RCC 7860 (cell line): ENCODE measurements around the gene LDLRAD3.
"Not testable (repeated sequence)": the region's sequence is repeated elsewhere in the genome, so short reads cannot be mapped to it uniquely, and the experiment has no call there.

ENCODE experiments used
- DNase-seq: peaks from one replicate; pipeline ENCODE4 v3.0.0-alpha.2; 2015; ENCODE audit warnings: low spot score
- FAIRE-seq: peaks from 2 replicates; lab custom pipeline; 2012; peaks lifted over from hg19 to GRCh38; lab: Jason Lieb, UNC

LDLRAD3 gene

DNA sequence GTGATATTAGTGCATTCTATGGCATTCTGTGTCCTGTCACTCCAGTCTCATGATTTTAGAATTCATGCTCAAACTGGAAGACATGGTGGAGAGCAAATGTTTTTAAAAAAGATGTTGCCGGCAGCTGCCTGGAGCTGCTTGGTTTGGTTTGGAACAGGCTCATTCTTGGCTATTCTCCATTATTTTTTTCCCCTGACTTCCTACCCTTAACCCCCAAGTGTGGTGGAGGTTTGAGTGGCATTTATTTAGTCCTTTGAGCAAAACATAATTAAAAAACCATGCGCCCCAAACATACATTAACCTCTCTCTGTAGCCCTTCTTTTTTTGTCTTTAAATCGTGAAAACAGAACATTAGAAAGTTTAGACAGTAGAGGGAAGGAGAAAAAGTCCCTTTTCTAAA lies 94.7 kb downstream of the LDLRAD3 start:
- FAIRE-seq (no peak), DNase-seq (no peak)

DNA sequence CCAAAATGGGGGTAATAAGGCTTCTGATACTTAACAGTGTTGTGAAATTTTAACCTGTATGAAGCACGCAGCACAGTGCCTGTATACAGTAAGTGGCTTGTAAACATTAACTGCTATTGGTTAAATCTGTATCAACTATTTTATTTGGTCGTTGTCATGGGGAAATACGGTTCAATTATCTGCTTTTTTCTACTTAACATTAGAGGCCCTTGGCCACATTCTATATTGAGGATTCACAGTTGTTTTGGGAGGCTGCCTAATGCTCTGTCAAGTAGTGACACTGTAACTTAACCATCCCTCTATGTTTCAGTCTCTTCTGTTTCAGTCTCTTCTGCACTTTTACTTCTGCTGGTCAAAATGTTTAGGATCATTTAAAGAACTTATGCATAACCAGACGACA lies 95.6 kb downstream of the LDLRAD3 start:
- no peak for FAIRE-seq
- DNase-seq, result no peak

DNA sequence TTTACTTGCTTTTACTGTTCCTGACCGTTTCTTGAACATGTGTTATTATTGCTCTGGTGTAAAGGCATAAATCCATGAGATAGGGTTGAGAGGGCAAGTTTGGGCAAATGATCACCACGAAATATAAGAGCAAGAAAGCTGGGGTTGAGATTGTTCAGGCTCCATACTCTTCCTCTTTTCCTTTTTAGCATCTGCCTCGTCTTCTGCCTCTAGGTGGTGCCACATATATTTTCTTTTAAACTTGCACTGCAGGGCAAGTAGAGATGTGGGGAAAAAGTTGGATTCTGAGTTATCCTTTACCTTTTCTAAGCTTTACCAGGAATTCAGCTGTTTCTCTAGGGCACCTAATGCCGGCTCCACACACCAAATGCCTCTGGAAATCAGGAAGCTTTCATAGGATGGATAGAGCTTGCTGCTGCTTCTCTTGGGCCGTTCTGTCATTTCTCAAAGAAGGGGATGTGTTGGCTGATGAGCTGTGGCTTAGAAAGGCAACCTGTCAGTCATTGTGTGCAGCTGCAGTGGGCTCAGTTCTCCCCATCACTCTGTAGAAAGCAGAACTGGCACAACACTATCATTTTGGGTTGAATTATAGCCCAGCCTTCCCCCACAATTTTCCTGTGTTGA lies 98.2 kb downstream of the LDLRAD3 start:
- DNase-seq (no peak), FAIRE-seq (no peak)

DNA sequence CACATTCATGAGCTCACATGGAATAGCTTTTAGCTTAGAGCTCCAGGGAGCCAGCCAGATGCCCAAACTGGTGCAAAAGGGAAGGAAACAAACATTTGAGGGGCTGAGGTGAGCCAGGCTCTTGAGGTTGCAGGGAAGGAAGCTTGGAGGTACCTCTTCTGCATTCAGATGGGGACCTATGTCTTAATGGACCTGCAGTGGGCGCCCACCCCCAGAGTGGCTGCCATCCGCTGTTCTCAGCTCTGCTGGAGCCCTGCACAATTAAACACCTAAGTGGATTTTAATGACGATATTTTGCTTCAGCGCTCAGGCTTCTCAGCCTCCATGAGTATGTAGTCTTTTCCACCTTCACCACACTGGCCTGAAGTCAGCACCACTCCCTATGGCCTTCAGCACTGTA lies 100.8 kb downstream of the LDLRAD3 start:
- FAIRE-seq, result no peak
- no peak for DNase-seq

DNA sequence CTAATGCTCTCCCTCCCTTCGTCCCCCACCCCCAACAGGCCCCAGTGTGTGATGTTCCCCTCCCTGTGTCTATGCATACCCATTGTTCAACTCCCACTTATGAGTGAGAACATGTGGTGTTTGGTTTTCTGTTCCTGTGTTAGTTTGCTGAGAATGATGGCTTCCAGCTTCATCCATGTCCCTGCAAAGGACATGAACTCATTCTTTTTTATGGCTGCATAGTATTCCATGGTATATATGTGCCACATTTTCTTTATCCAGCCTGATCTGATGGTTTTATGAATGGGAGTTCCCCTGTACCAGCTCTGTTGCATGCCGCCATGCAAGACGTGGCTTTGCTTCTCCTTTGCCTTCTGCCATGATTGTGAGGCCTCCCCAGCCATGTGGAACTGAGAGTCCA lies 102.1 kb downstream of the LDLRAD3 start:
- FAIRE-seq, DNase-seq: not testable (repeated sequence)

DNA sequence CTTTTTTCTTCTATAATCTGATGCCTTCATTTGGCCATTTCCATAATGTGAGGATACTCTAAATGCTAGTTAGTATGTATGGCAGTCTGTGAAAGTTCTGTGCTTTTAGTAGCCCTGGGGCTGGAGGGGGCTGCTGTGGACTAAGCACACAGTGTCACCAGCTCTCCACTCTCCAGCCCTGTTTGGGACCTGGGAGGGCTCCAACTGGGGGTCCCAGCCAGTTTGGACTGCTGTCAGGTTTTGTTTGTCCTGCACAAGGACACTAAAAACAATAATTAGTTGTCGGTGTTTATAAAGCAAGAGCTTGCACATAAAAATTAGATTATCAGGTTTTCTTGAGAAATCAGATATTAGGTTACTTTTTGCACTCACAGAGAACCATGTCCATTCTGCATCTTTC lies 103.1 kb downstream of the LDLRAD3 start:
- DNase-seq (no peak), FAIRE-seq (no peak)

DNA sequence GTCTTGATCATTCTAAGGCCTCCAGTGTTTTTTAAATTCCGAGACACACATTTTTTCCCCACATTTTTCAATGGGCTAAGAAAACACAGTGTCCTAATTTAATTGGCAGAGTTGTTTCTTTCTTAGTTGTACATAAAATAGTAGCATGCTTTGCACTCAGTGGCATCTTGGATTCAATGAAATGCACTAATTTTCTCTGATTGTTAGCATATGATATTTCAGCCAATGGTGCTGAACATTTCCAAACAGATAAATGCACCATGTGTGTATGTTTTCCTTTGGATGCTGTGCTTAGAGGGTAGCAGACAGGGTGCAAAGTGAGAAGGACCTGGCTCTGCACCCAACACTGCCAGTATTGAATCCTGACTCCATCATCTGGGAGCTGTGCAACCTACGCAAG lies 103.5 kb downstream of the LDLRAD3 start:
- DNase-seq (no peak), FAIRE-seq (no peak)

DNA sequence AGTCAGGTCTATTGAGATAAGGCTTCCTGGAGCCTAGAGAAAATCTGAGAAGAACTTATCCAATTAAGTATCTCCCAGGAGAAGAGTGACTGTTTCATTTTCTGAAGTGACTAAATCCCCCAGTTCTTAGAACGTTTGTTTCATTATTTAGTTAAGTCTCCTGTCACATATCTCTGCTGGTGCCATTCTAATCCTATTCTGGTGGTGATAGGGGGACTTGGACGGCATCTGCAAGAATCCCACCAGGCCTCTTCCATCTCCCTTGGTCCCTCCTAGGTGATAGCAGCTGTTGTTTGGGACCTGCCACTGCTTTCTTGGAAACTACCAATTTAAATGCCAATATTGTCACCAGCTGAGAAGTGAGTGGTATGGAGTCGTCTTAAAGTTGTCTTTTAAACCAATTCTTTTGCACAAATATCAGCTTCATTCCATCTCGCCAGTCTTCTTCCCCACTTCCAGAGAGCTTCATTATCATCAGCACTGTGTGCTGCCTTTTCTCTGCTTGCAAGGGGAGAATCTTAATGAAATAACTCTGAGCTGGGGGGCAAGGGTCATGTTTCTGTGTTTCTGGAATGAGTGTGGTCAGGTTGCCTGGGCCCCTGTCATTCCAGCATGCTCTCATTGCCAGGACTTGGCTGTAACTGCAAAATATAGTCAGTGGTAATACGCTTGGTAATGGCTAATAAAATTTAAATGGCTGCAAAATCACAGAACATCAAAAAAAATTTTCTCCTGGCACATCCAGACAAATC lies 104.8 kb downstream of the LDLRAD3 start:
- no peak for DNase-seq
- no peak for FAIRE-seq

DNA sequence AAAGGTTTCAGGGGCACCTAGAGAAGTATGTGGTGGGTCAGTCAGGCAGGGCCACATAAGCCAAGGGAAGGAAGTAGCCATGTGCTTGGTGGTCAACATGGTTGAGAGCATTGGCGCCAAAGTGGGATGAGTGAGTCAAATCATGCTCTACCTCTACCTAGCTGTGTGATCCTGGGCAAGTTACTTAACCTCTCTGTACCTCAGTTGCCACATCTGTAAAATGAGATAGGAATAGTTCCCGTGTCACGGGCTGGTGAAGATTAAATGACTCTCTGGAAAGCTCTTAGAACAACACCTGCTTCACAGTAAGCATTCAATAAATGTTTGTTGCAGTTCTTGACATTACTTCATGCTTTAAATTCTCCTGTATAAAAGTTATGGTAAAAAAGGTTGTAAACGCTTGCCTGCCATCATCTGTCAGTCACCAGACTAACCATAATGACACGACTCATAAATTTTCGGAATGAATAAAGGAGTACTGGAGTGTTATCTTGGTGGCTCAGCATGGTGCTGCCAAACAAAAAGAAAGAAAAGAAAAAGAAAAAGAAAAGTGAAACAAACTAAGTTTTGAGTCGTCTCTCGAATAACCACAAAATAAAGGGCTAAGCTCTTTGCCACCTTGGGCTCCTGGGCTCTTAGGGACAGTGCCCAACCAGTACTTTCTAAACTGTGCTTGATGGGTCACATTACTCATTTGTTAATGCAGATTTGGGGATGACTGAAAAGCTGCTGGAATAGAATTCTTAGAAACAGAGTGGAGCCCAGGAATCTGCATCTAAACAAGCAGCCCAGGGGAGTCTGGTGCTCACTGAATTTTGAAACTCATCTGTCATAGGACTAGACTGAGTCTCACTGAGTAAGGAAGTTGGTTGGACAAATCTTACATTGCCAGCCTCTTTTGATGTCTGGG lies 107.6 kb downstream of the LDLRAD3 start:
- FAIRE-seq (no peak), DNase-seq (no peak)

DNA sequence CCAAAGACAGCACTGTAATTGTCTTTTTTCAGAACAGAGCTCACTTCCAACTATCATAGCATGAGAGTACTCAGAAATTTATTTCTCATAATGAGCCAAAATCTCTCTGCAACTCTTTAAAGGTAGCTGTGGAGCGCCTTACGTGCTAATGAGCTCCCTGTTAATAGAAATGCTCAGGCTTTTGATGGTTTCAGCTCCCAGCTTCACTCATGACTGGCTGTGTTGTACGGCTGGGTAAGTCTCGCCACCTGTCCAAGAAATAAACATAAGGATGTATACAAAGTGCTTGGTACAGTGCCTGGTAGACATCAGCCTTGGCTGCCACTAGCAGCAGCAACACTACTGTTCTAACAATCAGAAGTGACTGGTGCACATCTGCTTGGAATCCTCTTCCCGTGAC lies 109.4 kb downstream of the LDLRAD3 start:
- no peak for DNase-seq
- no peak for FAIRE-seq

DNA sequence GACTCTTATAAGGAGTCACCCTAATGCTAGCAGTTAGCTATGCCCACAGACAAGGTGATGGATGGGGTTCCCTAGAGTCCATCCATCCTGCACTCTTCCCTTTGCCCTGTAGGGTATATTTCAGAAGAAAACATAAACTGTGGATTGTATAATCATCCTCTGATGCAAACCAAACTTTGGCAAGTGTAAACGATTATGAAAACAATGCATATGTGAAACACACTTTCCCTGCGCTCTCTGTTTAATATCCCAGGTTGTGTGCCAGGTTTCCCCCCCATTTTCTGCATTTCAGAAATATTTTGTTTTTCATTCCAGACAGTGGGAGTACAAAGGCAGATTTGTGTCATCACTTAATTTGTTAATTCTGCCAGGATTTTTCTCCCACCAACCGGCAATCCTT lies 110.0 kb downstream of the LDLRAD3 start:
- DNase-seq (no peak), FAIRE-seq (no peak)

DNA sequence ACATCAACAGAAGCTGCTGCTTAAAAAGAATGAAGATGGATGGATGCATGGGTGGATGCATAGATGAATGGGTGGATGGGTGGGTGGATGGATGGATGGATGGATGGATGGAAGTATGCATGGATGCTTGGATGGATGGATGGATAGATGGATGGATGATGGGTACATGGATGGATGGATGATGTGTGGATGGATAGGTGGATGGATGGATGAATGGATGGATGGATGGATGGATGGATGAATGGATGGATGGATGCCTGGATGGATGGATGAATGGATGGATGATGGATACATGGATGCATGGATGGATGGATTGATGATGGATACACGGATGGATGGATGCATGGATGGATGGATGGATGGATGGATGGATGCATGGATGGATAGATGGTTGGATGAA lies 110.8 kb downstream of the LDLRAD3 start:
- no peak for FAIRE-seq
- DNase-seq, result no peak

DNA sequence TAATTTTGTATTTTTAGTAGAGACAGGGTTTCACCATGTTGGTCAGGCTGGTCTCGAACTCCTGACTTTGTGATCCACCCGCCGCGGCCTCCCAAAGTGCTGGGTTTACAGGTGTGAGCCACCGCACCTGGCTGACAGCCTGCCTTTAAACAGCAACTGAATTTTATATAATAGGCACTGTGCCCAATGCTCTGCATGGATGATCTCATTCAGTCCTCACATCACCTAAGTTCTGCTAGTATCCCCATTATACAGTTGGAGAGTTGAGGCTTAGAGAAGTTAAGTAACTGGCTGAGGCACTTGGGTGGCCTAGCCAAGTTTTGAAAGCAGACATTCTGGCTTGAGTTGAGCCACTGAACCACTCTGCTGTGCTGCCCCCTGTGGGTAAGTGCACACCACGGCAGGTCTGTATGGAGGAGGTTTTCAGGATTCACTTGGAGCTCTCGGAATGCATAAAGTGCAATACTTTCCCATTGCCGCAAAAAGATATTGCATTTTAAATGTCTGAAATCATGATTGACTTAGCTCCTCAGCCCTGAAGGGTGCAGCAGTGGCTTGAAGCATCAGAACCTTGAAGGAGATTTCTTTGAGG lies 112.4 kb downstream of the LDLRAD3 start:
- no peak for FAIRE-seq
- DNase-seq, result no peak

DNA sequence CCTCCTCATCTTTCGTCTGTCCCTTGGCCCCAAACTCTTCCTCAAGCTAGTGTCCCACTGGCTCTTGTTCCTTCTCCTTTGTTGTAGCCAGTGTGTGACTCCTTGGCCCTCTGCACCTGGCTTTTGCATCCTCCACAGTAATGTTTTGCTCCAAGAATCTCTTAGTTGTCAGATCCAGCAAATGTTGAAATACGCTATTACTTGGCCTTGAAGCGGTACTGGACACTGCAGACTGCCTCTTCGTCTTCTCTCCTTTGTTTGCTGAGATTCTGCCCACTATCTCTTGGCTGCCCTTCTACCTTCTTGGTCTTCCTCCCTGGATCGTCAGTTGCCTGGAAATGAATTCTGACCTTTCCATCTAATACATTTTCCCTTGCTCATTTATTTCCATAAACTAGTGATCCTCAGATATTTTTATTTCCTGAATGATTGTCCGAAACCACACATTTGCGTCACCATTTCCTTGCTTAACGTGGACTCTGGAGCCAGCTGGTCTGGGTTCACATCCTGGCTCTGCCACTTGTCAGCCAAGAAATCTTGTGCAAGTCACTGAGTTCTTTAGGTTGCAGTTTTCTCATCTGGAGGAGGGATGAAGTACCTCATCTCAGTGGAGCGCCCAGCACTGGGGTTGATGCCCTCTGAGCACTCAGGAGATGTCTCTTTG lies 113.6 kb downstream of the LDLRAD3 start:
- DNase-seq (no peak), FAIRE-seq (no peak)

DNA sequence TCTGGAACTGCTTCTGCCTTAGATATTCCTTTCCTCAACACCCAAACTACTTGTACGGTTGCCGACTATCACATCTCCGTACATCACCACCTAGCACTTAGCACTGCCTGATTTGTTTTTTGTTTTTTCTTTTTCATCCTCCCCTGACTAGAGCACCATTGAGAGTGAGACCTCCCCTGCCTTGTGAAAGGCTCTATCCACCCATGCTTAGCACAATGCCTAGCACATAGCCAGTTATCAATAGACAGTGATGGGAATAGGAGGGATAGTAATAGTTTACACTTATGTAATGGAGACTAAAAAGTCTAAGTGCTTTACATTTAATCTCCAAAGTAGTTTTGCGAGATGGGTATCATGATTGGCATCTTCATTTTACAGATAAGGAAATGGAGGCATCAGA lies 115.8 kb downstream of the LDLRAD3 start:
- FAIRE-seq, result no peak

DNA sequence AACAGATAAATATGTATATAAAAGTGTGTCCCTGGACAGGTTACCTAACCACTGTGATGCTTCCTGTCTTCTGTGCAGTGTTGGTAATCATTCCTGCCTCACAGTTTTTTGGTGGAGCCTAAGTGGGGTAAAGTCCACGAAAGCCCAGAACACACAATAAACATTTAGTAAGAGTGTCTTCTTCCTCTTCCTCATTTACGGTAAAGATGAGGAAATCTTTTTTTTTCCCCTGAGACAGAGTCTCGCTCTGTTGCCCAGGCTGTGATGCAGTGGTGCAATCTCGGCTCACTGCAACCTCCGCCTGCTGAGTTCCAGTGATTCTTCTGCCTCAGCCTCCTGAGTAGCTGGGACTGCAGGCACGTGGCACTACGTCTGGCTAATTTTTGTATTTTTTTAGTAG lies 117.1 kb downstream of the LDLRAD3 start:
- FAIRE-seq (no peak), DNase-seq (no peak)

More for the DNA sequence above, 115.8 kb downstream of the LDLRAD3 start:
- no peak for DNase-seq

DNA sequence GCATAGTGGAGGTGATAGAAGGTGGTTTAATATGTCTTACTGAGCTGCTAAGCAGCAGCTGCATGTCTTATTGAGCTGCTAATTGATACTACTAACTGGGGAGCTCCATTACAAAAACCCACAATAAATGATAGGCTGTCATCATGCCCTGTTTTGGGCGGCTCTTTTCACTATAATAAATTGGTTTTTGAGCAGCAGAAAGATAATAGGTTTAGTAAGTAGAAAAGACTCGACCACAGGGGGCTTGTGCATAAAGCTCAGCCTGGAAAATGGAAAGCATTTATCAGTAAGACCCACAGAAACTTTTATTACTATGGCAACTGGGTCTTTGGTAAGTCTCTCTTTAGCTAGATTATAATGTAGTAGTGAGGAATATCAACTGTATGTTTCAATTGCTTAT lies 117.6 kb downstream of the LDLRAD3 start:
- DNase-seq (no peak), FAIRE-seq (no peak)

DNA sequence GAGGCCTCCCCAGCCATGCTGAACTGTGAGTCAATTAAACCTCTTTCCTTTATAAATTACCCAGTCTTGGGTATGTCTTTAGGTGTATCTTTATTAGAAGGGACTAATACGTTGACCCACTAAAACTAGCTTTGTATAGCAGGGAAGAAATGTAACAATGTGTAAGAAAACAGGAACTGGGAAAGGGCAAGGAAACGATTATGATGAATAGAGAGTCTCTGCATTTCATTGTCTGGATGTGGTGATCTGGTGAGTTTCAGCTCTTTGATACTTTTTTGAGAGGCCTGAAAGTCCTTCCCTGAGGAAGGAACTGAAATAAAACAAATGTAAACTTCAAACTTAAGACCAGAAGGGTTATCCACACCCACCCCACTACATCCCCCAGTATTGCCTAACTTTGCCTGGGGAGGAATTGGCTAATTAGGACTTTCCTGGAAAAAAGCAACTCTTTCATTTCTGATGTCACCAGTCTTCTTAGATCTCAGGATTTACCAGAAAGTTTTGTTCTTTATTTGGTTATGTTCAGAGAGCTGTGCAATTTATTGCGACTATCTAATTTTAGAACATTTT lies 119.0 kb downstream of the LDLRAD3 start:
- DNase-seq, result no peak
- FAIRE-seq, result no peak

DNA sequence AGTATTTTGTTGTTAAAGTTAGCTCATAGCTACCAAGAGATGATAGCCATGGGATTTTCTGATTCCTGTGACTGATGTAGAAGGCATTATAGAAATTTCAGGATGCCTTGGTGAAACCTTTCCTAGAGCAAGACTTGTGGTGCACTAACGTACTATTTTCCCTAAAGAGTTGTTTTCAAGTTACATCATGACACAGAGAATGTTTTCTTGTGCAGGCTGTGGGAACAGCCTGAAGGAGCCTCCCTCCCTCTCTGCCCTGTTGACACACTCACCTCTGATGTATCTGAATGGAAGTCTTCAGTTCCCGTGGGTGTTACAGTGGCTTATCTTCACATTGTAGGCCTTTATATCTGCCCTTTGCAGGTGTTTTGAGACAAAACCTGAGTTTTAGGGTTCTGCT lies 121.6 kb downstream of the LDLRAD3 start:
- FAIRE-seq (no peak), DNase-seq (no peak)

DNA sequence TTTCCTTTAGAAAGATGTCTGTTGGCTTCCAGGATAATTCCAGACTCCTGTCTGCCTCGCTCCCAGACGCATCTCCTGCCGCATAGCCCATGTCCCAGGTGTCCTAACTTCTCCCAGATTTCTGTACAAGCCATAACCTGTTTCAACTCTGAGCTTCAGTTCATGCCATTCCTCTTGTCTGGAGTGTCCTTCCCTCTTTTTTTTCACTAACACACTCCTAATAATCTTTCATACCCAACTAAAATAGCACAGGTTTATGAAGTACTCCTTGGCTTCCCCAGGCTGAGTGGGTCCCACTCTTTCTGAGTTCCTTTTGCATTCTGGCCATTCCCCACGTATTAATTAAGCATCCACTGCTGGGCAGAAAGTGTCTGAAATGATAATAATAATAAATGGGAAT lies 123.0 kb downstream of the LDLRAD3 start:
- no peak for DNase-seq
- no peak for FAIRE-seq
